Rectal smooth muscle tissue (tissue), 1 donor: Measurements from ENCODE around the gene CYP27C1.

Experiments
- H3K27ac ChIP-seq: one replicate; pipeline ENCODE4 v1.7.0; 2013; ENCODE audit warnings: low read depth, low read length, inconsistent platforms
- H3K27me3 ChIP-seq: one replicate; pipeline ENCODE4 v1.7.0; 2013; ENCODE audit warnings: low read length; ENCODE audit not compliant: control insufficient read depth, insufficient read depth
- H3K36me3 ChIP-seq: one replicate; pipeline ENCODE4 v1.7.0; 2013; ENCODE audit warnings: low read length; ENCODE audit not compliant: control insufficient read depth, insufficient read depth
- H3K4me1 ChIP-seq: one replicate; pipeline ENCODE4 v1.7.0; 2013; ENCODE audit warnings: low read length; ENCODE audit not compliant: control insufficient read depth, insufficient read depth
- H3K4me3 ChIP-seq: one replicate; pipeline ENCODE4 v1.7.0; 2013; ENCODE audit warnings: low read length
- H3K9ac ChIP-seq: one replicate; pipeline ENCODE4 v1.7.0; 2013; ENCODE audit warnings: low read length

CYP27C1 gene

GRCh38 chr2:127146071-127146725 lies 73.9 kb downstream of the CYP27C1 start:
- Histone ChIP-seq H3K27me3 (no peaks in the 10 kb centered on the region), H3K27ac (no peak overlapping the region), H3K4me1 (no peaks in the 10 kb centered on the region), H3K9ac (no peak overlapping the region), H3K4me3 (no peak overlapping the region), H3K36me3 (no peaks in the 10 kb centered on the region)

- H3K4me1 ChIP-seq, result no peaks in the 10 kb centered on the region
Measured at GRCh38 chr2:127145280-127145895, 74.7 kb downstream of the CYP27C1 start.

GRCh38 chr2:127143841-127144782 lies 76.0 kb downstream of the CYP27C1 start:
- no peaks in the 10 kb centered on the region for H3K36me3 ChIP-seq
- H3K9ac ChIP-seq, result no peak overlapping the region
- no peak overlapping the region for H3K4me3 ChIP-seq
- H3K27me3 ChIP-seq, result no peaks in the 10 kb centered on the region
- no peaks in the 10 kb centered on the region for H3K4me1 ChIP-seq
- no peak overlapping the region for H3K27ac ChIP-seq

More at GRCh38 chr2:127145280-127145895, 74.7 kb downstream of the CYP27C1 start:
- no peaks in the 10 kb centered on the region for H3K27me3 ChIP-seq
- no peak overlapping the region for H3K27ac ChIP-seq
- H3K36me3 ChIP-seq, result no peaks in the 10 kb centered on the region
- no peak overlapping the region for H3K4me3 ChIP-seq
- H3K9ac ChIP-seq, result no peak overlapping the region

- no peaks in the 10 kb centered on the region for H3K27me3 ChIP-seq
- no peaks in the 10 kb centered on the region for H3K36me3 ChIP-seq
- no peak overlapping the region for H3K9ac ChIP-seq
- no peak overlapping the region for H3K4me3 ChIP-seq
- H3K4me1 ChIP-seq, result no peaks in the 10 kb centered on the region
- H3K27ac ChIP-seq, result no peak overlapping the region
Measured at GRCh38 chr2:127142663-127143630, 77.2 kb downstream of the CYP27C1 start.

DNA sequence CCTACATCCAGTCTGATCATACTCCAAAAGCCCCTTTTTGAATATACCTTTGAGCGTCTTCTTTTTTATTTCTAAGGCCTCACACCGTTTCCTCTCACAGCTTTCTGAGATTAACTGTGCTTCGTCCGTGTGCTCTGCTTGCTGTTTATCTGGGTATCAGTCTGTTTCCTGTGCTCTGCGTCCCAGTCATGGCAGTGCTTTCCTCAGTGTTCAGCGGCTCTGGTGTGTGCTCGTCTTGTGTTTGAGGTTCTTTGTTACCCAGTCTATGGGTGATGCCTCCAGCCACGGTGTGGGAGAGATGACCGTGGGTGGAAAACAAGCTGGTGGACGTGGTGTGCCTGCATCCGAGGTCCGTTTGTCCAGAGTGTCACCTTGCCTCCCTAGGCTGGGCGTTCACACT lies 79.6 kb downstream of the CYP27C1 start:
- no peak overlapping the region for H3K4me3 ChIP-seq
- H3K36me3 ChIP-seq, result no peaks in the 10 kb centered on the region
- no peaks in the 10 kb centered on the region for H3K4me1 ChIP-seq
- H3K9ac ChIP-seq, result no peak overlapping the region
- no peak overlapping the region for H3K27ac ChIP-seq
- H3K27me3 ChIP-seq, result no peaks in the 10 kb centered on the region

- Histone ChIP-seq H3K27me3 (no peaks in the 10 kb centered on the region), H3K4me1 (no peaks in the 10 kb centered on the region), H3K9ac (no peak overlapping the region), H3K36me3 (no peaks in the 10 kb centered on the region), H3K4me3 (no peak overlapping the region), H3K27ac (no peak overlapping the region)
Measured at GRCh38 chr2:127139766-127140165, 80.3 kb downstream of the CYP27C1 start.

DNA sequence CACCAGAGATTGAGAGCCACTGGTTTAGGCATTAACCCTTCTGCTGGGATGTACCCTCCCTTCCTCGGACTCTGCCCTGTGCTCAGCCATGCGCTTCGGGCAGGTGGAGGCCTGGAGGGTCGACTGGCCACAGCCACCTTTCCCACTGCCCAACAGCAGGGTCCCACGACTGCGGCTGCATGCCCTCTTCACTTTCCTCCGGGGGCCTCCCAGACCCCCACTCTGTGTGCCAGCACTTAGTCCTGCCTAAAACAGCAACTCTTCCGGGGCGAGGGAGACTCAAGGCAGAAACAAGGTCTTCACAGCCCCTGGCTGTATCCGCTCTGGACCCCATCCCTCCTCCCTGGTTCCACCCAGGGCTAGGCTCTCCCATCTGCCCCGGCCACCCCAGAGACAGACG lies 81.8 kb downstream of the CYP27C1 start:
- Histone ChIP-seq H3K4me3 (no peak overlapping the region), H3K4me1 (no peaks in the 10 kb centered on the region), H3K36me3 (no peaks in the 10 kb centered on the region), H3K27me3 (no peaks in the 10 kb centered on the region), H3K9ac (no peak overlapping the region), H3K27ac (no peak overlapping the region)

DNA sequence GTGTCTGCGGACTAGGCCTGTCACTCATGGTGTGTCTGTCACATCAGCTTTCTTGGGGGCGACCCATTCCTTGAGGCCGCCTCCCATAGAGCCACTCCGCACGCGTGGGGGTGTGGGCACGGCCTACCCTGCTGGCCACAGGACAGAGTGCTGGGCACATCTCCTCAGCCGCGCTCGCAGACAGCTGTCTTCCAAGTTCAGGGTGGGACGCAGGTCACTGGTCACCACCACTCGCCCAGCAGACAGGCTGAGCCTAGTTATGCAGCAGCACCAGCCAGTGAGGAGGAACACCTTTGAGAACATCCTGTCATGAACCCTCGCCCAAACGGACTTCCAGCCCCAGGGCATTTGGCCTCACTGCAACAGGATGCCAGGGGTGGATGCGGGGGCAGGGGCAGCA lies 82.4 kb downstream of the CYP27C1 start:
- Histone ChIP-seq H3K27me3 (no peaks in the 10 kb centered on the region), H3K4me3 (no peak overlapping the region), H3K27ac (no peak overlapping the region), H3K9ac (no peak overlapping the region), H3K4me1 (no peaks in the 10 kb centered on the region), H3K36me3 (no peaks in the 10 kb centered on the region)

GRCh38 chr2:127137225-127137624 lies 82.9 kb downstream of the CYP27C1 start:
- H3K27me3 ChIP-seq, result no peaks in the 10 kb centered on the region
- no peak overlapping the region for H3K9ac ChIP-seq
- no peaks in the 10 kb centered on the region for H3K4me1 ChIP-seq
- H3K27ac ChIP-seq, result no peak overlapping the region
- no peak overlapping the region for H3K4me3 ChIP-seq
- no peaks in the 10 kb centered on the region for H3K36me3 ChIP-seq

- Histone ChIP-seq H3K27ac (no peak overlapping the region), H3K9ac (no peak overlapping the region), H3K27me3 (no peaks in the 10 kb centered on the region), H3K36me3 (no peaks in the 10 kb centered on the region), H3K4me1 (no peaks in the 10 kb centered on the region), H3K4me3 (no peak overlapping the region)
Measured at GRCh38 chr2:127134833-127135830, 85.0 kb downstream of the CYP27C1 start.

DNA sequence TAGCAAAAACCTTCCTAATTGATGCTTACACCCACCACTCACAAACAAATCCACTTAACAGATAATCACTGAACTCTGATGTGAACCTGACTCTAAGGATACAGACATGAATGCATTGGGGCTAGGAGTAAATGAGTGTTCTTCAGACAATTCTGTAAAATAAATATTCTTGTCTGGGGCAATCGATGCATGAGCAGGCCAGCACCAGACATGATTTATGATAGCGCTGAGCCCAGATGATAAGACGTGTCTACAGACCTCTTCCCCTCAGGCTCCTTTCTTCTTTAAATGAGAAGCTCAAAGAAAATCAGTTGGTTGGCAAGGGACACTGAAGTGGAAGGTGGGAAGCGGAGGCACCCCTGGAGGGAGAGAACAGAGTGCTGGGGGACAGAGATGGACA lies 85.9 kb downstream of the CYP27C1 start:
- Histone ChIP-seq H3K36me3 (no peaks in the 10 kb centered on the region), H3K27me3 (no peaks in the 10 kb centered on the region), H3K4me3 (no peak overlapping the region), H3K27ac (no peak overlapping the region), H3K9ac (no peak overlapping the region), H3K4me1 (no peaks in the 10 kb centered on the region)
